ENCODE data around the gene PSMD2.

The PSMD2 gene

DNA sequence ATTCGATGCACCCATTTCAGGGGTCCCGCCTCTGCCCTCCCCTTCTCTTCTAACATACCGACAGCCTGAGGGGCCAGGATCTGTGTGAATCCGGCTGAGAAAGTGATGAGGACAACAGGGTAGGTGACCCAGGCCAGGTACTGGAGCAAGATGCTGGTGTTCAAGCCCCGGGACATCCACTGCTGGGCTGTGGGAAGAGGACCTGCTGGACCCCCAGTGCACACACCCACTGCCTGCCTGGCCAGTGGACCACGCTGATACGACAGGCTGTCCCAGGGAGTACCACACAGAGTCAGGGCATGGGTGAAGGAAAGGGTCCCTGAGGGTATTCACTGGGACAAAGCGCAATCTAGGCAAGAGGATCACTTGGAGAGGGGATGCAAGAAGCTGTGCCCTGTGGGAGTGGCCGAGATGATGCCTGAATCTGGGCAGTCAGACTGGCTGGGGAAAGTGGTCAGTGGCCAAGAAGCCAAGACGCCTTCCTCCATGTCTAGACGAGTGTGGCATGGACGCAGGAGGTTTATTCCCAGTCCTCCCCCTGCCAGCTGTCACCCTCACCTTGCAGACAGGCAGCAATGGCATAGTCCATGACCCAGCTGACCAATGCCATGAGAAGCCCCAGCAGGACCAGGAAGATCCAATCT lies 59.2 kb downstream of the PSMD2 start:
- DNase-seq: no peak
